Suprapubic skin (tissue), 3 donors: Measurements from ENCODE around the gene MAF.

Experiments used
- POLR2A ChIP-seq, 2 donors: fragments of 450-650 bp; IDR thresholded peaks; one replicate each; pipeline ENCODE4 v1.6.1; 2017; ENCODE audit warnings: antibody characterized with exemption in 2 of 2, mild to moderate bottlenecking in 2 of 2, moderate library complexity in 2 of 2
- TF ChIP-seq, protein P1 (sequence below), 2 donors: fragments of 200-600 bp in 1 of 2; fragments of 450-650 bp in 1 of 2; sonication (generic) in 1 of 2; IDR thresholded peaks; one replicate each; pipeline ENCODE4 v1.5.1; 2016 to 2019; ENCODE audit warnings: antibody characterized with exemption in 2 of 2, mild to moderate bottlenecking in 1 of 2, moderate library complexity in 1 of 2

DNA sequence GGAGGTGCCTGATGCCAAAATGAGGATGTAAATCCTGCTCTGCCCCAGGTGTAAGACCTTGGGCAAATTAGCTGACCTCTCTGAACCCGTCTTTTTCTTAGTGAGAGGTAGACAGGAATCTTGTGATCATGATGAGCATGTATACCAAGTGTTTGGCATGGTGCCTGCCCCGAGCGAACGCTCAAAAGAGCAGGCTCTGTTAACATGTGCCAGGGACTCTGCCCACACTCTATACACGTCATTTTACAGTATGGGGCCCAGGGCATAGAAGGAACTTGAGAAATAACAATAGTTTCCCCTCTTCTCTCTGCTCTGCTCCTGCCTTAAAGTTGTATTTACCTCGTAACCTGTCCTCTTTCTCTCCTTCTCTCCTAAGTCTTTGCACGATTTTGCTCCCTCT, 9.3 kb upstream of the MAF start:
- TF ChIP-seq, protein P1, sequence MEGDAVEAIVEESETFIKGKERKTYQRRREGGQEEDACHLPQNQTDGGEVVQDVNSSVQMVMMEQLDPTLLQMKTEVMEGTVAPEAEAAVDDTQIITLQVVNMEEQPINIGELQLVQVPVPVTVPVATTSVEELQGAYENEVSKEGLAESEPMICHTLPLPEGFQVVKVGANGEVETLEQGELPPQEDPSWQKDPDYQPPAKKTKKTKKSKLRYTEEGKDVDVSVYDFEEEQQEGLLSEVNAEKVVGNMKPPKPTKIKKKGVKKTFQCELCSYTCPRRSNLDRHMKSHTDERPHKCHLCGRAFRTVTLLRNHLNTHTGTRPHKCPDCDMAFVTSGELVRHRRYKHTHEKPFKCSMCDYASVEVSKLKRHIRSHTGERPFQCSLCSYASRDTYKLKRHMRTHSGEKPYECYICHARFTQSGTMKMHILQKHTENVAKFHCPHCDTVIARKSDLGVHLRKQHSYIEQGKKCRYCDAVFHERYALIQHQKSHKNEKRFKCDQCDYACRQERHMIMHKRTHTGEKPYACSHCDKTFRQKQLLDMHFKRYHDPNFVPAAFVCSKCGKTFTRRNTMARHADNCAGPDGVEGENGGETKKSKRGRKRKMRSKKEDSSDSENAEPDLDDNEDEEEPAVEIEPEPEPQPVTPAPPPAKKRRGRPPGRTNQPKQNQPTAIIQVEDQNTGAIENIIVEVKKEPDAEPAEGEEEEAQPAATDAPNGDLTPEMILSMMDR (IDR thresholded peaks at IDR 0.05) = no peak
- TF ChIP-seq POLR2A (IDR thresholded peaks at IDR 0.05) = no peak
